ENCODE measurements around the gene MSI2. TPM values are rescaled to one million over a fixed set of nuclear protein-coding genes. Genes with fewer than 3 reads are reported as not detected.

The MSI2 gene
- total RNA-seq, 2 donors from 2014 or later: 88.3 to 114 TPM

- H3K27ac ChIP-seq (ENCODE audit: low read depth, low read length): peak overlapping the region; percentile 85
- H3K4me1 Mint-ChIP-seq: no peaks in the 10 kb centered on the region
- DNase-seq: no peak
- H3K36me3 Mint-ChIP-seq (ENCODE audit: low read depth): no peaks in the 10 kb centered on the region
- H3K4me3 ChIP-seq (ENCODE audit: low read length): no peak overlapping the region
- H3K9me3 Mint-ChIP-seq: no peaks in the 10 kb centered on the region
- no peak overlapping the region for H3K9ac ChIP-seq (ENCODE audit: extremely low read depth, low read length, poor library complexity, severe bottlenecking)
- H3K4me3 Mint-ChIP-seq: no peak overlapping the region
- 67 to 80% methylated on average over 1 to 5 of the region's 5 CpGs for WGBS, 2 experiments (ENCODE audit: insufficient coverage in 1 of 2, insufficient read length in 1 of 2)
- no peaks in the 10 kb centered on the region for H3K36me3 ChIP-seq (ENCODE audit: control insufficient read depth, insufficient read depth, low read length)
- no peak overlapping the region for H3K27ac Mint-ChIP-seq
- no peak for TF ChIP-seq CTCF (conservative IDR thresholded peaks at IDR 0.05)
- H3K4me1 ChIP-seq (ENCODE audit: control insufficient read depth, insufficient read depth, low read length): no peaks in the 10 kb centered on the region
- H3K9me3 ChIP-seq (ENCODE audit: control insufficient read depth, low read length): no peaks in the 10 kb centered on the region
- peaks cover 18% of the 10 kb centered on the region for H3K27me3 Mint-ChIP-seq (ENCODE audit: insufficient read depth)
- no peaks in the 10 kb centered on the region for H3K27me3 ChIP-seq (ENCODE audit: control insufficient read depth, insufficient read depth, low read length, poor library complexity, severe bottlenecking)
Observed at GRCh38 chr17:57726838-57727237, 470.5 kb downstream of the MSI2 start.

GRCh38 chr17:57727630-57728175 is 471.4 kb downstream of the MSI2 start:
- Mint-ChIP-seq H3K4me1 (no peaks in the 10 kb centered on the region), H3K36me3 (ENCODE audit: low read depth) (no peaks in the 10 kb centered on the region), H3K4me3 (no peak overlapping the region), H3K27me3 (ENCODE audit: insufficient read depth) (peaks cover 18% of the 10 kb centered on the region), H3K27ac (no peak overlapping the region), H3K9me3 (no peaks in the 10 kb centered on the region)
- TF ChIP-seq CTCF (conservative IDR thresholded peaks at IDR 0.05): no peak
- Histone ChIP-seq H3K9me3 (ENCODE audit: control insufficient read depth, low read length) (no peaks in the 10 kb centered on the region), H3K36me3 (ENCODE audit: control insufficient read depth, insufficient read depth, low read length) (no peaks in the 10 kb centered on the region), H3K9ac (ENCODE audit: extremely low read depth, low read length, poor library complexity, severe bottlenecking) (no peak overlapping the region), H3K4me3 (ENCODE audit: low read length) (no peak overlapping the region), H3K27ac (ENCODE audit: low read depth, low read length) (peak overlapping the region; percentile 18), H3K4me1 (ENCODE audit: control insufficient read depth, insufficient read depth, low read length) (no peaks in the 10 kb centered on the region), H3K27me3 (ENCODE audit: control insufficient read depth, insufficient read depth, low read length, poor library complexity, severe bottlenecking) (no peaks in the 10 kb centered on the region)
- WGBS, 2 experiments (ENCODE audit: insufficient coverage in 1 of 2, insufficient read length in 1 of 2): 83 to 97% methylated on average over 5 to 8 of the region's 8 CpGs
- DNase-seq: no peak

- DNase-seq: no peak
- no peaks in the 10 kb centered on the region for H3K36me3 ChIP-seq (ENCODE audit: control insufficient read depth, insufficient read depth, low read length)
- H3K27me3 Mint-ChIP-seq (ENCODE audit: insufficient read depth): peaks cover 20% of the 10 kb centered on the region
- TF ChIP-seq CTCF (conservative IDR thresholded peaks at IDR 0.05): no peak
- H3K9me3 Mint-ChIP-seq: no peaks in the 10 kb centered on the region
- no peaks in the 10 kb centered on the region for H3K36me3 Mint-ChIP-seq (ENCODE audit: low read depth)
- no peak overlapping the region for H3K9ac ChIP-seq (ENCODE audit: extremely low read depth, low read length, poor library complexity, severe bottlenecking)
- no peak overlapping the region for H3K4me3 Mint-ChIP-seq
- H3K4me1 ChIP-seq (ENCODE audit: control insufficient read depth, insufficient read depth, low read length): no peaks in the 10 kb centered on the region
- WGBS, 2 experiments (ENCODE audit: insufficient coverage in 1 of 2, insufficient read length in 1 of 2): 90 to 92% methylated on average over 2 to 3 of the region's 3 CpGs
- no peak overlapping the region for H3K27ac ChIP-seq (ENCODE audit: low read depth, low read length)
- H3K9me3 ChIP-seq (ENCODE audit: control insufficient read depth, low read length): no peaks in the 10 kb centered on the region
- H3K27me3 ChIP-seq (ENCODE audit: control insufficient read depth, insufficient read depth, low read length, poor library complexity, severe bottlenecking): no peaks in the 10 kb centered on the region
- H3K4me1 Mint-ChIP-seq: no peaks in the 10 kb centered on the region
- no peak overlapping the region for H3K4me3 ChIP-seq (ENCODE audit: low read length)
- no peak overlapping the region for H3K27ac Mint-ChIP-seq
Observed at GRCh38 chr17:57730026-57730701, 473.8 kb downstream of the MSI2 start.

All from endodermal cell (in vitro differentiated cells).